Vagina (tissue), 2 donors: ENCODE data around the gene RYR3.

Source experiments
- CTCF ChIP-seq, 3 experiments: fragments of 450-650 bp in 2 of 3; fragments of 200-600 bp in 1 of 3; sonication (generic) in 1 of 3; IDR thresholded peaks; one replicate each; pipeline ENCODE4 v1.5.1; 2017 to 2019; ENCODE audit warnings: antibody characterized with exemption in 3 of 3, mild to moderate bottlenecking in 2 of 3, moderate library complexity in 2 of 3
- POLR2A ChIP-seq, 2 donors: fragments of 450-650 bp; IDR thresholded peaks; one replicate each; pipeline ENCODE4 v1.6.1; 2017; ENCODE audit warnings: antibody characterized with exemption in 2 of 2, mild to moderate bottlenecking in 2 of 2, moderate library complexity in 2 of 2
- POLR2AphosphoS5 ChIP-seq, 2 donors: sonication (generic); formaldehyde crosslinking; IDR thresholded peaks; one replicate each; pipeline ENCODE4 v1.9.0; 2017; ENCODE audit warnings: antibody characterized with exemption in 2 of 2, mild to moderate bottlenecking in 2 of 2, low read depth in 1 of 2; ENCODE audit not compliant: insufficient read depth in 1 of 2

- no peak for TF ChIP-seq CTCF (IDR thresholded peaks at IDR 0.05)
- TF ChIP-seq POLR2AphosphoS5 (IDR thresholded peaks at IDR 0.05; ENCODE audit: insufficient read depth in 1 of 2, low read depth in 1 of 2) = no peak
- TF ChIP-seq POLR2A (IDR thresholded peaks at IDR 0.05) = no peak
Measured at GRCh38 chr15:33624439-33624838, 313.7 kb downstream of the RYR3 start.
